ENCODE results near the gene CHAT. TPM values are rescaled to one million over a fixed set of nuclear protein-coding genes. Genes with fewer than 3 reads are reported as not detected.

Gene CHAT
- total RNA-seq, 2 experiments from 2014 or later = not detected

GRCh38 chr10:49599546-49599945 lies 14.3 kb upstream of the CHAT start:
- H4K20me1 ChIP-seq (ENCODE audit: insufficient read depth, low read length) = no peaks in the 10 kb centered on the region
- CTCF ChIA-PET (ENCODE audit: unreplicated experiment) = no interaction called here
- no peak overlapping the region for H3K27ac ChIP-seq (ENCODE audit: low read depth, low read length, poor library complexity, severe bottlenecking)
- TF ChIP-seq EZH2phosphoT487 (IDR thresholded peaks at IDR 0.05; ENCODE audit: borderline replicate concordance, low read depth, low read length) (no peak), CTCF (conservative IDR thresholded peaks at IDR 0.05; ENCODE audit: low read length) (no peak)
- H3K4me1 ChIP-seq (ENCODE audit: insufficient read depth, low read length, poor library complexity, severe bottlenecking) = no peaks in the 10 kb centered on the region
- no peak overlapping the region for H3K4me3 ChIP-seq (ENCODE audit: low read depth, low read length, poor library complexity, severe bottlenecking)
- no peaks in the 10 kb centered on the region for H3K9me2 ChIP-seq (ENCODE audit: insufficient read depth, low read length)
- intact Hi-C loops (cut with micrococcal nuclease; ENCODE audit: unreplicated experiment) = no loop called here
- no peak for DNase-seq (ENCODE audit: low spot score)
- no peak overlapping the region for H3K4me2 ChIP-seq (ENCODE audit: low read length)
- H3K79me2 ChIP-seq (ENCODE audit: insufficient read depth, low read depth, low read length) = no peaks in the 10 kb centered on the region
- no TSS peak for BruUV-seq (replicated peaks)
- POLR2A ChIA-PET = no interaction called here
- H3K9me3 ChIP-seq (ENCODE audit: low read length) = no peaks in the 10 kb centered on the region
- H2AFZ ChIP-seq (ENCODE audit: low read length) = no peak overlapping the region
- no peaks in the 10 kb centered on the region for H3K36me3 ChIP-seq (ENCODE audit: insufficient read depth, low read length)

GRCh38 chr10:49600046-49600445 lies 13.8 kb upstream of the CHAT start:
- Histone ChIP-seq H3K9me3 (ENCODE audit: low read length) (no peaks in the 10 kb centered on the region), H3K27ac (ENCODE audit: low read depth, low read length, poor library complexity, severe bottlenecking) (no peak overlapping the region), H3K4me1 (ENCODE audit: insufficient read depth, low read length, poor library complexity, severe bottlenecking) (no peaks in the 10 kb centered on the region), H3K4me2 (ENCODE audit: low read length) (no peak overlapping the region), H3K4me3 (ENCODE audit: low read depth, low read length, poor library complexity, severe bottlenecking) (no peak overlapping the region), H3K79me2 (ENCODE audit: insufficient read depth, low read depth, low read length) (no peaks in the 10 kb centered on the region), H3K36me3 (ENCODE audit: insufficient read depth, low read length) (no peaks in the 10 kb centered on the region), H2AFZ (ENCODE audit: low read length) (no peak overlapping the region), H3K9me2 (ENCODE audit: insufficient read depth, low read length) (no peaks in the 10 kb centered on the region), H4K20me1 (ENCODE audit: insufficient read depth, low read length) (no peaks in the 10 kb centered on the region)
- ChIA-PET CTCF (ENCODE audit: unreplicated experiment) (no interaction called here), POLR2A (interaction anchor here (0.7 kb wide), 1 partner anchor 638 kb away, joined by 3 read pairs; no protein-coding TSS in a partner anchor)
- no peak for DNase-seq (ENCODE audit: low spot score)
- TF ChIP-seq EZH2phosphoT487 (IDR thresholded peaks at IDR 0.05; ENCODE audit: borderline replicate concordance, low read depth, low read length) = no peak
- no peak for TF ChIP-seq CTCF (conservative IDR thresholded peaks at IDR 0.05; ENCODE audit: low read length)
- BruUV-seq (replicated peaks) = no TSS peak
- intact Hi-C loops (cut with micrococcal nuclease; ENCODE audit: unreplicated experiment) = no loop called here

- H3K9me2 ChIP-seq (ENCODE audit: insufficient read depth, low read length) = no peaks in the 10 kb centered on the region
- H3K4me2 ChIP-seq (ENCODE audit: low read length) = no peak overlapping the region
- H3K27ac ChIP-seq (ENCODE audit: low read depth, low read length, poor library complexity, severe bottlenecking) = no peak overlapping the region
- no peak overlapping the region for H3K4me3 ChIP-seq (ENCODE audit: low read depth, low read length, poor library complexity, severe bottlenecking)
- H3K36me3 ChIP-seq (ENCODE audit: insufficient read depth, low read length) = no peaks in the 10 kb centered on the region
- TF ChIP-seq CTCF (conservative IDR thresholded peaks at IDR 0.05; ENCODE audit: low read length) (no peak), EZH2phosphoT487 (IDR thresholded peaks at IDR 0.05; ENCODE audit: borderline replicate concordance, low read depth, low read length) (no peak)
- no TSS peak for BruUV-seq (replicated peaks)
- H2AFZ ChIP-seq (ENCODE audit: low read length) = no peak overlapping the region
- CTCF ChIA-PET (ENCODE audit: unreplicated experiment) = no interaction called here
- POLR2A ChIA-PET = interaction anchor here (0.7 kb wide), 1 partner anchor 637 kb away, joined by 3 read pairs; no protein-coding TSS in a partner anchor
- H3K4me1 ChIP-seq (ENCODE audit: insufficient read depth, low read length, poor library complexity, severe bottlenecking) = no peaks in the 10 kb centered on the region
- no peaks in the 10 kb centered on the region for H4K20me1 ChIP-seq (ENCODE audit: insufficient read depth, low read length)
- DNase-seq (ENCODE audit: low spot score) = no peak
- intact Hi-C loops (cut with micrococcal nuclease; ENCODE audit: unreplicated experiment) = no loop called here
- H3K79me2 ChIP-seq (ENCODE audit: insufficient read depth, low read depth, low read length) = no peaks in the 10 kb centered on the region
- H3K9me3 ChIP-seq (ENCODE audit: low read length) = no peaks in the 10 kb centered on the region
Measured at GRCh38 chr10:49600781-49601400, 12.9 kb upstream of the CHAT start.

All from OCI-LY7 (cell line).